Stimulated activated CD8-positive, alpha-beta memory T cell treated with anti-CD3 and anti-CD28 coated beads, Interleukin-4, amount 100 ng/mL, for 4 hours (primary cell): ENCODE data around the gene CYP4B1.
"Not testable (repeated sequence)": the region's sequence is repeated elsewhere in the genome, so short reads cannot be mapped to it uniquely, and the experiment has no call there.

Source experiments
- DNase-seq, 2 donors: peaks; one replicate each; pipeline ENCODE4 v3.0.0-alpha.2; 2020; ENCODE audit warnings: low read depth in 2 of 2, low spot score in 1 of 2

The CYP4B1 gene

GRCh38 chr1:46798810-46799209, at the start of gene CYP4B1:
TSS of gene CYP4B1 (plus strand) at chr1:46799046. CDS start at chr1:46799082, 36 bp downstream.
- no peak for DNase-seq

DNA sequence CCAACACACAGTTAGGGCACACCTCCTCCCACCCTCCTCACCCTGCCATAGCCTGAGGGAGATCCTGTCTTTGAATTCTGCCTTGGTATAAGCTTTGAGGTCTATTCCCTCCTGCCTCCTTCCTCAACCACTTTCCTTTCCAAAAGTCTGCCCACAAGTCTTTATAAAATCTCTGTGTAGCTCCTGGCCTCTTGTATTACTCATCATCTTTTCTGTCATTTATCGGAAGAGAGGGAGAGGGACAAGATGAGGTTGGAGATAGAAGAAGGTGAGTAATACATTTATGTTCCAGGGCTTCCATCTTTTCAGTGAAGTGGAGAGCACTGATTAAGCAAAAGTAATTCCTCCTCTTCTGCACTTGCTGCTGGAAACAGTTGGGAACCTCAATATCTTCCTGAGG, 49.4 kb upstream of the CYP4B1 start:
- no peak for DNase-seq

DNA sequence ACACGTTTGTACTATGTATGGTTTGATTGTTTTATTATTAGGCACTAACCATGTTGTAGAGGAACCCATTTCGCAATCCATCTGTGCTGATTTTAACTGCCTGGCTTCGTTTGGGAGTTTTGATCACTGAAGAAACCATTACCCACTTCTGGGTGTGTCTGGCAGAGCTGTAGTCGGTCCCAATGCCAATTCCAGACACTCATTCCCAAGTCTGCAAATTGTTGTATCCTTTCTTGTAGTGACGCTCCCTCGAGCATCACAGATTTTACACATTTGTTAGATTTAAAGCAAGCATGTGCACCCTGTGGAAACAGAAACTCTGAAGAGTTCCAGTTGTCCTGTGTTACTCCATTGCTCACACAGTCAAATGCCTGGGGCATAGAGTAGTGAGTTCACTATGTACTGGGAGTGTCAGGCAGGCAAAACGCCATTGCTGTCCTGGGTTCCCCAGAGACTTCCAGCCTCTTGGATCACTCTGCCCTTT, 48.9 kb upstream of the CYP4B1 start:
- no peak for DNase-seq

DNA sequence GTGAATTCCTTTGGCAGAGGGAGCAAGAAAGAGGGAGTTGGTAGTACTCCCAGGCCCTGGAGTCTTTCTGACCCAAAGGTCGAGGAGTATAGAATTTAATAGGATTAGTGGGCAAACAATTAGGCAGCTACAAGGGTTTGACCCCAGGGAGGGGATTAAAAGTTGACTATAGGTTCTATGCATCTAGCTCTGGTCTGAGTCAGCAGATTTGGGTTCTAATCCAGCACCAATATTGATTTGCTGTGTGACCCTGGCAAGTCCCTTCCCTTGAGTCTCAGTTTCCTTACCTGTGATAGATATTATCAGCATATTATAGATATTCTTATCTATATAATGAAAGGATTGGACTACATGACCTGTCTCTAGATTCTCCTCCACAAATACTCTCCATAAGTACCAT, 44.9 kb upstream of the CYP4B1 start:
- DNase-seq = no peak

GRCh38 chr1:46754707-46755106, 44.1 kb upstream of the CYP4B1 start:
- DNase-seq = not testable (repeated sequence)

- no peak for DNase-seq
Observed at GRCh38 chr1:46755121-46755520, 43.7 kb upstream of the CYP4B1 start.

DNA sequence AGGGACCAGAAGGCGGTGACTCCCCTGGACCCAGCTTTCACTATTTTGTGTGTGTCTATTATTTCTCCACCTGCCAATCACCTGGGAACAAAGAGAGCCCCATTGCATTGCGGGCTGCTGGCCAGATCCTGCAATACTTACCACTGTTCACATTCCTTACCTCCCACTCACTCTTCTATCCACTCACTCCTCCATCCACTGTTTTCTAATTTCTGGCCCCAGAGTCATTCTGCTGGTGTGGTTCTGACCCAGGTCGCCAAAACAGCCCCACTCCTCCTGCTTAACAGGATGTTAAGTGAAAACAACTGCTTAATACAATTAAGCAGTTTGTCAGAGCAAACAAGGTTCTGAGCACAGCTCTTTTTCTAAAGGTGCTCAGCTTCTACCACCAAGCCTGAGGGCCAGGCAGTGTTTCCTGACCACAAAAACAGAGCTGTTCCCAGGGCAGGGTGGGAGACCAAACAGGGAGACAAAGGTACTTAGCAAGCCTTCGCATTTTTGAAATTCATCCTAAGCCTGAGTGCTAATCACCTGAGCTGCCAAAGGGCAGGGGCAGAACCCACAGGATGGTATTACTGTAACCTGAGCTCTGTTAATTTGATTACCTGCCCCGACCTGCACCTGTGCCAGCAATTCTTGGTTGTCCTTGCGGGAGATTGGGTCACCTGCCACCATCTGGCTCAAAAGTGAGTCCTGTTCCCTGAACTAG, 41.4 kb upstream of the CYP4B1 start:
- DNase-seq = no peak

DNA sequence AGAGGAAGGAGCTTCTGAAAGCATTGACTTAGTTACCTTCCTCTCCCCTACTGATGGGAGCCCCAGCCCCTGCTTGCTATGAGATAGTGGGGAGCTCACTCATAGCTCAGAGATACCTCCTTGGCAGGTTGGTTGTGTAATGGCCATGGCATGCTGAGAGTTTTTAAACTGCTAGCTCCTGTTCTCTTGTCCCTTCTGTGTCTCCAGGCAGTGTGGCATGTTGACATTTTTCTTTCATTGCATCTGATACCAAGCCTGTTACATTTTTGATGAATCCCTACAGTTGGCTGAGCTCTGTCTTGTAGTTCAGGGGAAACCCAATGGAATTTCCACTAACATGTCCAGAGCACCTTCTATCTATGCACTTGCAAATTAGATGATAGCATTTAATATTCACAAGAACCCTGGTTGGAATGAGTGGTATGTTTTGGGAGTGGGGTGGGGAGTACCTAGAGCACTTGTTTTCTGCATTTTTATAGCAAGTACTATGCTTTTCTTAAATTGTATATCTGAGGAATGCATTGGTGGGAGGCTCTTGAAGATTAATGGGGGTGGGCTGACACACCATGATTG, 40.8 kb upstream of the CYP4B1 start:
- DNase-seq = no peak

DNA sequence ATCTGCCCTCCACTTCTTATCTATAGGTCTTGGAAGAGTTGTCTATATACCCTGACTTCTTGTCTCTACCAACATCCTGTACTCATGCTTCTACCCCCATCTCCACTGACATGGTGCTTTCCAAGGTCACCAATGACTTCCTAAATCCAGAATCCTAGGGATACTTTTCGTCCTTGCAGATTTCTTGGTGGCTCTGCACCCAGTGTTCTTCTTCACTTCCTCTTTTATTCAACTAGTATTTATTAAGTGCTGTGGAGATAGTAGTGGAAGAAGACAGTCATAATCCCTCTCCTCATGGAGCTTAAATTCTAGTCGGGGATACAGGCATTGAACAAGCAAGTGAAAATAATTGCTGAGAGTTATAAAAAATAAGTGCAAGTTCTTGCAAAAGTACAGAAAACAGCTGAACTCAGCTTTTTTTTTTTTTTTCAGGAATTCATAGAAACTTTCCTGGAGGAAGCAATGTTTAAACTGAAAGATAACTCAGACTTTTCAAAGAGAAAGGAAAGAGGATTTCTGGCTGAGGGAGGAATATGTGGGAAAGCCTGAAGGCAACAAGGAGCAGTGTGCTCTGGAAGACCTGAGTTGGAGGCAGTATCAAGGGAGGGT, 38.2 kb upstream of the CYP4B1 start:
- DNase-seq = no peak

DNA sequence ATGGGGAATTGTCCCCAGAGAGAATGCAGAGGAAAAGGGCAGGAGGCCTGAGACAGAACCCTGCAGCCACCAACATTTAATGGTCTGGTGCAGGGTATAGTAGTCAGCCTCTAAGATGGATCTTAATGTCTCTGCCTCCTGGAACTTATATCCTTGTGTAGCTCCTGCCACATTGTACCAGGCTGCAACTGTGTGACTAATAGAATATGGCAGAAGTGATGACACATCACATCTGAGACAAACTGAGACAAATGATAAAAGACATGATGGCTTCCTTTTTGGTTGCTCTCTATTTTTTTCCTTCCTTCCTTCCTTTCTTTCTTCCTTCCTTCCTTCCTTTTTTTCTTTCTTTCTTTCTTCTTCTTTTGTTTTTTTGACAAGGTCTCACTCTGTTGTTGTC, 37.1 kb upstream of the CYP4B1 start:
- no peak for DNase-seq

- DNase-seq = no peak
Observed at GRCh38 chr1:46764402-46764801, 34.4 kb upstream of the CYP4B1 start.

DNA sequence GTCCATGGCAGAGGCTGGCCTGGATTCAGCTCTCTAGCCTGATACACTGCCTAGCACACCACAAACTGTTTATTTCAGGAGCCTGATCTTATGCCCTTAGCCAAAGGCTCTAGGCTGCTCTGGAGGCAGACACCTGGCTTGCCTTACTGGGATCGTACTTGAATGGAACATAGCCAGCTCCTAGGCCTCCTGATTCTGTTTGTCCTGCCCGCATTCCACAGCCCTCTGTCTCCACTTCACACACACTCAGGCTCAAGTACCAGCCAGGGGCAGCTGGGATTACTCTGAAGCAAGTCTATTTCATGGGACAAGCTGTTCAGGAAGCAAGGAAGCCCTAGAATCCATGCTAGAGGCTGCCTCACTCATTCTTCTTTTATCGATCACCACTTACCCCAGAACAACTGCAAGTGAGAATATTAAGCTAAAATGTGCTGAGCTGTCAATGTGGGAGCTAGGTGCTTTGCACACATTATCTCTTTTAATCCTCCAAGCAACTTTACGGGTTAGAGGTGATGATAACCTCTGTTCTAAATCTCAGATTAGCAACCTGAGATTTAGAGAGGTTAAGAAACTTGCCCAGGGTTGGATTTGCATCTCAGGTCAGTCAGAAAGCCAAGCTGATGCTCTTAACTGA, 31.1 kb upstream of the CYP4B1 start:
- no peak for DNase-seq

DNA sequence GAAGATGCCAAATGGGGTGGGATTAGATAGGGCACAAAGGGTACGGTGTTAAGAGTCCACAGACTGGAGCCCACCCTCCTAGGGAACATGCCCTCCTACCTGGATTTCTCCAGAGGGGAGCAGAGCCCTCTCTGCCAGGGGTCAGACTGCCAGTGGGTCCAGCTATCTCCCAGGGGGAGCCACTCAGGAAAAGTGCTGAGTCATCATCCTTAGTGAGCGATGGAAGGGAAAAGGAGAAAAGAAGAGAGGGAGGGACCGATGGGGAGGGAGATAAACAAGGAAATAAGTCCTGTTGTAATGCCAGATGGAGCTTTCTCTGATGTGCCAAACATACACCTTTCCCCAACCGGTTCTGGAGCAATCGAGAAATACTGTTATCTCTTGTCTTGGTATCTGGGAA, 30.4 kb upstream of the CYP4B1 start:
- DNase-seq = no peak

GRCh38 chr1:46769028-46769740, 29.7 kb upstream of the CYP4B1 start:
- DNase-seq = no peak

DNA sequence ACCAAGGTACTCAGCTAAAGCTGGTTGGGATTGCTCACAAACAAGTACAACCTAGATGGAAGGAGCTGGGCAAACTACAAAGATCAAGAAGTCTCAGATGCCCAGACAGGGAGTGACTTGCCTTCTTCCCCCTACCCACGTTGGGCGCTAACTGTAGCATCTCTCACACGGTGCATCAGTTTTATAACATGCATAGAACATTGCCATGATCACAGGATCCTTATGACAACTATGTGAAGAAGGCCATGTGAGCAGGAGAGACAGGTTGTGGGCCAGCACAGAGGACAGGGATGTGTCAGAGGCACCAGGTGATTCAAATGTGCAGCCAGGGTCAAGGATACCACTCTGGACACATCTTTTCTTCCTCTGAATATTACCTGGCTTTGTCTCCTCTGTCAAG, 28.3 kb upstream of the CYP4B1 start:
- DNase-seq = no peak

GRCh38 chr1:46772571-46772970, 26.3 kb upstream of the CYP4B1 start:
- DNase-seq = no peak

- DNase-seq = no peak
Observed at GRCh38 chr1:46774297-46774696, 24.5 kb upstream of the CYP4B1 start.

DNA sequence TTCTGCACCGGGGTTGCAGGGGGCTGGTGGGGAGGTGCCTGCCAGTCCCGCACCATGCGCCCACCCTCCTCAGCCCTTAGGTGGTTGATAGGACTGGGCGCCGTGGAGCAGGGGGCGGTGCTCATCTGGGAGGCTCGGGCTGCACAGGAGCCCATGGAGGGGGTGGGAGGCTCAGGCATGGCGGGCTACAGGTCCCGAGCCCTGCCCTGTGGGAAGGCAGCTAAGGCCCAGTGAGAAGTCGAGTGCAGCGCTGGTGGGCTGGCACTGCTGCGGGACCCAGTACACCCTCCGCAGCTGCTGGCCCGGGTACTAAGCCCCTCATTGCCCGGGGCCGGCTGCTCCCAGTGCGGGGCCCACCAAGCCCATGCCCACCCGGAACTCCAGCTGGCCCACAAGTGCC, 20.4 kb upstream of the CYP4B1 start:
- DNase-seq = not testable (repeated sequence)

DNA sequence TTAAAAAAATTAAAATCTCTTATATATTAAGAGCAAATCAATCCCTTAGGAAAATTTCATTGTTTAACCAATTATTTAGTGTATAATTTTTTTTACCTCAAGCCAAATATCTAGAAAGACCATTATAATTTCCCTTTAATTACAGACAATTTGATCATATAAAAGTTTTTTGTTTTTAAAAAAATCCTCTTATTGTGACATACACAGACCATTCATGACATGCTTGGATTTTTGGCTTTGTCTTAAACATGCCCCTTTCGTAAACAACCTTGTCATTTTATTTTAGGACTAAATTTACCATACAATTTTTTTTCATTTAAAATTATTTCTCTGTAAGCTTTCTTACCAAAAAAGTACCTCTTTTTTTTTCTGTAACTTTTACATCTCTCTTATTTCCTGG, 14.2 kb upstream of the CYP4B1 start:
- DNase-seq = no peak

DNA sequence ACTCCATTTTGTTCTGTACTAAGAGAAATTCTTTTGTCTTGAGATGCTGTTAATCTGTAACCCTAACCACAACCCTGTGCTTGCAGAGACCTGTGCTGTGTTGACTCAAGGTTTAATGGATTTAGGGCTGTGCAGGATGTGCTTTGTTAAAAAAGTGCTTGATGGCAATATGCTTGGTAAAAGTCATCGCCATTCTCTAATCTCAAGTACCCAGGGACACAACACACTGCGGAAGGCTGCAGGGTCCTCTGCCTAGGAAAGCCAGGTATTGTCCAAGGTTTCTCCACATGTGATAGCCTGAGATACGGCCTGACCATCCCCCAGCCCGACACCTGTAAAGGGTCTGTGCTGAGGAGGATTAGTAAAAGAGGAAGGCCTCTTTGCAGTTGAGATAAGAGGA, 10.2 kb upstream of the CYP4B1 start:
- DNase-seq = not testable (repeated sequence)

DNA sequence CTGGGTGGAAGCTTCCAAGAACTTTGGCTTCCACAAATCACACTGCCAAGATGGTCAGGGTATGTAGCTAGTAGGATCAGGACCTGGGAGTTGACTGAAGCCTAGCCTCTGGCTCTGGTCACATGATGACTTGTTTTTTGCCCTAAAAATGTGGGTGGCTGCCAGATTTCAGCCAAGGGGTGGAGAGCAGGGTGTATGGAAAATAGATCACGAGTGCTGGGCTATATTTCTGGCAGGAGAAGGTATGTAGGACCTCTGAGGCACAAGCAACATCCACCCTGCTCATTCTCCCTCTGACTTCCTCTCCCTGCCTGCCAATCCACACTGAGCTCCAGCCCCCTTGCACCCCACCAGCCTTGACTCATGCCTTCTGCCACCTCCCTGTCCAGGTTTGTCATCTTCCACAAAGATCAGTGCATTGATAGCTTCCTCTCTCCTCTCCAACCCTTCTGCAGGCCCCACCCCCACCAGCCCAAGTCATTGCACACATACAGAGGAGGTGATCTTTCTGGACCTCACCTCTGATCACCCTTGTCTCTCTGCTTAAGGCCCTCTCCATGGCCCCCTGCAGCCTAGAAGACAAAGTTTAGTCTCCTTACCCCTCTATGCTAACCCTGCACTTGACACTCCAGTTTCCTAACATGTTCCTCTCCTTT, 8.3 kb upstream of the CYP4B1 start:
- DNase-seq = no peak
